Caki2 (cell line): ENCODE measurements around the gene EPB41. TPM values are rescaled to one million over a fixed set of nuclear protein-coding genes. Genes with fewer than 3 reads are reported as not detected.
A peak's percentile ranks its signal among the peaks of the same experiment; 100 is the strongest.
"Not testable (repeated sequence)": the region's sequence is repeated elsewhere in the genome, so short reads cannot be mapped to it uniquely, and the experiment has no call there.

ENCODE experiments used
- DNase-seq: peaks from one replicate; pipeline ENCODE4 v3.0.0-alpha.2; 2015; ENCODE audit warnings: low read depth
- in situ Hi-C: cut with HindIII; loops from 2 replicates; pipeline ENCODE4 v1.10.0; 2016; ENCODE audit warnings: low sequenced_read_pairs, low pct_unique_long_range_greater_than_20kb, mixed read lengths
- total RNA-seq: library from RNA; depleted of rRNA; stranded (reverse); fragments of >200 nt; shearing (Covaris generic); gene quantifications from 2 replicates; pipeline ENCODE4 v1.2.3, GENCODE V29; 2014; ENCODE audit warnings: low replicate concordance

Gene EPB41
- total RNA-seq, 1 experiment from 2014 or later, result 11.8 TPM

- DNase-seq, result no peak
- in situ Hi-C loops, result no loop called here
These were observed 41.7 kb downstream of the EPB41 start for GRCh38 chr1:28956038-28956464.

GRCh38 chr1:28962114-28962831 is 47.9 kb downstream of the EPB41 start:
- in situ Hi-C loops, result not testable (repeated sequence)

GRCh38 chr1:28965271-28965870 is 51.0 kb downstream of the EPB41 start:
- peak; percentile 64 for DNase-seq

More at GRCh38 chr1:28962114-28962831, 47.9 kb downstream of the EPB41 start:
- not testable (repeated sequence) for DNase-seq

GRCh38 chr1:28966617-28967016 is 52.2 kb downstream of the EPB41 start:
- in situ Hi-C loops, result no loop called here

More at GRCh38 chr1:28965271-28965870, 51.0 kb downstream of the EPB41 start:
- in situ Hi-C loops, result no loop called here

GRCh38 chr1:28971980-28972771 is 57.8 kb downstream of the EPB41 start:
- in situ Hi-C loops, result no loop called here
- peak; percentile 95 for DNase-seq

More at GRCh38 chr1:28966617-28967016, 52.2 kb downstream of the EPB41 start:
- DNase-seq, result peak; percentile 39

GRCh38 chr1:28973596-28974421 is 59.4 kb downstream of the EPB41 start:
- DNase-seq, result peak; percentile 28
- in situ Hi-C loops, result no loop called here

- in situ Hi-C loops, result no loop called here
- DNase-seq, result no peak
These were observed 60.1 kb downstream of the EPB41 start for GRCh38 chr1:28974432-28974831.

GRCh38 chr1:28976248-28976647 is 61.9 kb downstream of the EPB41 start:
- in situ Hi-C loops, result no loop called here
- DNase-seq, result no peak

GRCh38 chr1:28981210-28981609 is 66.8 kb downstream of the EPB41 start:
- in situ Hi-C loops, result no loop called here
- DNase-seq, result no peak

- in situ Hi-C loops, result no loop called here
- no peak for DNase-seq
These were observed 67.8 kb downstream of the EPB41 start for GRCh38 chr1:28982198-28982597.

GRCh38 chr1:28983091-28983490 is 68.7 kb downstream of the EPB41 start:
- in situ Hi-C loops, result no loop called here
- no peak for DNase-seq

GRCh38 chr1:28983509-28984310 is 69.3 kb downstream of the EPB41 start:
- DNase-seq, result no peak
- in situ Hi-C loops, result no loop called here

GRCh38 chr1:28984311-28984684 is 69.9 kb downstream of the EPB41 start:
- in situ Hi-C loops, result no loop called here
- DNase-seq, result no peak

GRCh38 chr1:28985427-28985826 is 71.1 kb downstream of the EPB41 start:
- in situ Hi-C loops, result no loop called here

GRCh38 chr1:28986306-28986910 is 72.0 kb downstream of the EPB41 start:
- in situ Hi-C loops, result no loop called here

More at GRCh38 chr1:28985427-28985826, 71.1 kb downstream of the EPB41 start:
- DNase-seq, result no peak

GRCh38 chr1:29002792-29003191 is 88.4 kb downstream of the EPB41 start:
- no peak for DNase-seq
- in situ Hi-C loops, result no loop called here

More at GRCh38 chr1:28986306-28986910, 72.0 kb downstream of the EPB41 start:
- no peak for DNase-seq

- DNase-seq, result no peak
- in situ Hi-C loops, result no loop called here
These were observed 89.9 kb downstream of the EPB41 start for GRCh38 chr1:29004288-29004687.
